HG02973 (cell line): ENCODE measurements around the gene KRT26.
"Not testable (repeated sequence)": the region's sequence is repeated elsewhere in the genome, so short reads cannot be mapped to it uniquely, and the experiment has no call there.

Source experiments
- ATAC-seq: cut with Tn5 transposase; IDR thresholded peaks from one replicate; pipeline ENCODE4 v1.9.1; 2021; ENCODE audit warnings: moderate library complexity; ENCODE audit not compliant: unreplicated experiment

Gene KRT26

GRCh38 chr17:40795019-40795667, 23.1 kb upstream of the KRT26 start:
- ATAC-seq: no peak

GRCh38 chr17:40794466-40794865, 22.5 kb upstream of the KRT26 start:
- no peak for ATAC-seq

GRCh38 chr17:40793832-40794231, 21.8 kb upstream of the KRT26 start:
- ATAC-seq: no peak

GRCh38 chr17:40791787-40792436, 19.9 kb upstream of the KRT26 start:
- no peak for ATAC-seq

- ATAC-seq: no peak
These were observed 19.1 kb upstream of the KRT26 start for GRCh38 chr17:40791111-40791510.

GRCh38 chr17:40782450-40782849, 10.4 kb upstream of the KRT26 start, which contains the start of gene KRT27:
TSS of gene KRT27 (minus strand) at chr17:40782550. CDS start at chr17:40782493, 57 bp downstream.
- no peak for ATAC-seq

- ATAC-seq: no peak
These were observed 7.3 kb upstream of the KRT26 start for GRCh38 chr17:40779181-40779909.

GRCh38 chr17:40778461-40778860, 6.5 kb upstream of the KRT26 start:
- no peak for ATAC-seq

- no peak for ATAC-seq
These were observed 6.0 kb upstream of the KRT26 start for GRCh38 chr17:40777971-40778370.

- no peak for ATAC-seq
These were observed 5.5 kb upstream of the KRT26 start for GRCh38 chr17:40777459-40777858.

GRCh38 chr17:40775945-40776344, 3.9 kb upstream of the KRT26 start:
- ATAC-seq: no peak

GRCh38 chr17:40765657-40766056, 6.3 kb downstream of the KRT26 start:
- ATAC-seq: no peak

GRCh38 chr17:40763752-40764151, 8.2 kb downstream of the KRT26 start:
- no peak for ATAC-seq

GRCh38 chr17:40760105-40761016, 11.6 kb downstream of the KRT26 start:
- ATAC-seq: no peak

GRCh38 chr17:40755231-40755630, 16.8 kb downstream of the KRT26 start, which contains the start of gene KRT25:
TSS of gene KRT25 (minus strand) at chr17:40755331. CDS start at chr17:40755271, 60 bp downstream.
- no peak for ATAC-seq

GRCh38 chr17:40753804-40754203, 18.2 kb downstream of the KRT26 start:
- ATAC-seq: no peak

GRCh38 chr17:40751065-40751464, 20.9 kb downstream of the KRT26 start:
- no peak for ATAC-seq

GRCh38 chr17:40750391-40750790, 21.6 kb downstream of the KRT26 start:
- ATAC-seq: no peak

GRCh38 chr17:40748666-40749065, 23.3 kb downstream of the KRT26 start:
- not testable (repeated sequence) for ATAC-seq

- ATAC-seq: no peak
These were observed 33.4 kb downstream of the KRT26 start for GRCh38 chr17:40738553-40738952.

- ATAC-seq: no peak
These were observed 37.0 kb downstream of the KRT26 start for GRCh38 chr17:40735016-40735415.
